T-helper 2 cell treated with Interferon-gamma antibody and Interleukin-4, amounts not matched to agents 5 μg/mL and 100 μg/mL, for 36 hours (primary cell): ENCODE data around the gene WDR87.
"Not testable (repeated sequence)": the region's sequence is repeated elsewhere in the genome, so short reads cannot be mapped to it uniquely, and the experiment has no call there.

ENCODE experiments used
- DNase-seq: peaks from one replicate; pipeline ENCODE4 v3.0.0; 2021; ENCODE audit warnings: low spot score
- H3K27ac Mint-ChIP-seq: one replicate; pipeline ENCODE4 v1.8.0; 2021; ENCODE audit warnings: mild to moderate bottlenecking, mixed read lengths
- H3K27me3 Mint-ChIP-seq: one replicate; pipeline ENCODE4 v1.8.0; 2021; ENCODE audit warnings: low read depth, mixed read lengths
- H3K36me3 Mint-ChIP-seq: one replicate; pipeline ENCODE4 v1.8.0; 2021; ENCODE audit warnings: low read depth, mixed read lengths
- H3K4me1 Mint-ChIP-seq: one replicate; pipeline ENCODE4 v1.8.0; 2021; ENCODE audit warnings: low read depth, mixed read lengths
- H3K4me3 Mint-ChIP-seq: one replicate; pipeline ENCODE4 v1.8.0; 2022; ENCODE audit warnings: mild to moderate bottlenecking, moderate library complexity, mixed read lengths
- H3K9me3 Mint-ChIP-seq: one replicate; pipeline ENCODE4 v1.8.0; 2021; ENCODE audit warnings: mixed read lengths

WDR87 gene

DNA sequence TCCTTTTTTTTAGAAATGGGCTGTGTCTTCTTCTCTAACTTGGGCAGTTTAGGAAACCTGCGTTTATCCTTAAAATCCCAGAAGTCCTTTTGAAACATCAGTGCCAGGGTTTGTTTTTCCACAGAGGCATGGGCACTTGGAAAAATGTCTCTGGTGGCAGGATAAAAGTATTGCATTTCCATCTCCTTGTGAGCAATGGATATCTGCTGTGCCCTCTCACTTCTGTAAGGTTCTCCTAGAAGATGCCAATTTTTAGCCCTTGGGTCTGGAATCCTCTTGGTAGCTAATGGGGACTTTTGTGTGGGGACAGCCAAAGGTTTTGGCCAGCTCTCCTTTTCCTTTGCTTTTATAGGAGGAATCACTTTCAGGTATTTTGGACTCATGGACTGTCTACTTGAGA, 21.0 kb downstream of the WDR87 start:
- Mint-ChIP-seq H3K9me3 (peaks cover 24% of the 10 kb centered on the region), H3K4me1 (no peaks in the 10 kb centered on the region), H3K36me3 (no peaks in the 10 kb centered on the region), H3K27ac (no peak overlapping the region), H3K4me3 (no peak overlapping the region), H3K27me3 (no peaks in the 10 kb centered on the region)
- DNase-seq: no peak

DNA sequence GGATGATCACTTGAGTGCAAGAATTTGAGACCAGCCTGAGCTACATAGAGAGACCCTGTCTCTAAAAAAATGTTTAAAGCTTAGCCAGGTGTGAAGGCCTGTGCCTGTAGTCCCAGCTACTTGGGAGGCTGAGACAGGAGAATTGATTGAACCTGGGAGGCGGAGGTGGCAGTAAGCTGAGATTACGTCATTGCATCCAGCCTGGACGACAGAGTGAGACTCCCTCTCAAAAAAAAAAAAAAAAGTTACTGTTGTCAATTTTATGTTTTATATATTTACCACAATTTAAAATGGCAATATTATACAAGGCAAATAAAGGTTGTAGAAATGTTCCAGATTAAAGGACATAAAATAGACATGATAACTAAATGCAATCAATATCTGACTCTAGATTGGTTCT, 29.2 kb downstream of the WDR87 start:
- Mint-ChIP-seq H3K36me3 (no peaks in the 10 kb centered on the region), H3K27ac (no peak overlapping the region), H3K4me3 (no peak overlapping the region), H3K4me1 (no peaks in the 10 kb centered on the region), H3K27me3 (no peaks in the 10 kb centered on the region), H3K9me3 (peaks cover 30% of the 10 kb centered on the region)
- no peak for DNase-seq

DNA sequence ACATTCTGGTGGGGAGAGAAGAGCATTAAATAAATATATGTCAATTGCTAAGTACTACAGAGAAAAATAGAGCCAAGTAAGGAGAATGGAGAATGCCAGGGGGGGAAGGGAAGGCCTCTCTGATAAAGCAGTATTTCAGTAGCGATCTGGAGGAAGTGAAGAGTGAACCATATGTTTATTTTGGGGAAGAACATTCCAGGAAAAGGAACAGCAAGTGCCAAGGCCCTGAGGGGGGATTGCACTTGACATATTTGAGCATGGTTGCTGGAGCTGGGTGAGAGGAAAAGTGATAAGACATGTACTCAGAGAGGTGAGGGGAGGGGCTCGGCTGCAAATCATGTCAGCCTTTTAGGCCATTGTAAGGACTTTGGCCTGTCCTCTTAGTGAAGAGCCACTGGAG, 30.4 kb downstream of the WDR87 start:
- peaks cover 31% of the 10 kb centered on the region for H3K9me3 Mint-ChIP-seq
- no peaks in the 10 kb centered on the region for H3K27me3 Mint-ChIP-seq
- no peak for DNase-seq
- no peak overlapping the region for H3K27ac Mint-ChIP-seq
- no peaks in the 10 kb centered on the region for H3K4me1 Mint-ChIP-seq
- no peak overlapping the region for H3K4me3 Mint-ChIP-seq
- no peaks in the 10 kb centered on the region for H3K36me3 Mint-ChIP-seq

DNA sequence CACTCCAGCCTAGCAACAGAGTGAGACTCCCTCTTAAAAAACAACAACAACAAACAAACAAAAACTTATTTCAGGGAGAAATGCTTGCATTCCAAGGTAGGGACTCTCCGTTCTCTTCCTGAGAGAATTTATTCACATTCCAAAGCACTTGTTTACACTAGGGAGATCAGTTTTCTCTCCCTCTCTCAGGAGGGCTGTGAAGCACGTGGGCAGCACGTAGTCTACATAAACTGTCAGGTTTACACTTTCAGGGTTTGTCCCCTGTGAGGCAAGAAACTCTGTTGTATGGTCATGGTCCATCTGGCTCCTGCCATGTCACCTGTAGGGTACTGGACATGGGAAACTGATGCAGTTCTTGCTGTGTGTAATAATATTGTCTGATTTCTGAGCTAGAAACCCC, 31.6 kb downstream of the WDR87 start:
- no peaks in the 10 kb centered on the region for H3K27me3 Mint-ChIP-seq
- DNase-seq: no peak
- H3K36me3 Mint-ChIP-seq: no peaks in the 10 kb centered on the region
- H3K4me1 Mint-ChIP-seq: no peaks in the 10 kb centered on the region
- H3K4me3 Mint-ChIP-seq: no peak overlapping the region
- peaks cover 39% of the 10 kb centered on the region for H3K9me3 Mint-ChIP-seq
- H3K27ac Mint-ChIP-seq: no peak overlapping the region

DNA sequence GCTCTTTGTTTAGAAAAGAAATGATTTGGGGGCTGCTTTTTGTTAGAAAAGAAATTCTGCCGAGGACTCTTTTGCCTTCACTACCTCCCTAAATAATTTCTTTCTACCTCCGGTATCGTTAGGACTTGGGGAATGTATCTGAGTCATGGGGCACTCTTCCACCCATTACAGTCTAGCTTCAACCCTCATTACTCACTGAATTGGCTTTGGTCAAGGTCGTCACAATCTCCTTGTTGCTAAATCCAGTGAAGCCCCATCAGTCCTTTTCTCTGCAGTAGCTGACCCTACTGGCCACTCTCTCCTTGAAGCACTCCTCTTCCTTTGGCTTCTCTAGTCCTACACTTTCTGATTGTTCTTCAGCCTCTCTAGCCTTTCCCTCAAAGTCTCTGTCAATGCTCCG, 34.0 kb downstream of the WDR87 start:
- peaks cover 44% of the 10 kb centered on the region for H3K9me3 Mint-ChIP-seq

DNA sequence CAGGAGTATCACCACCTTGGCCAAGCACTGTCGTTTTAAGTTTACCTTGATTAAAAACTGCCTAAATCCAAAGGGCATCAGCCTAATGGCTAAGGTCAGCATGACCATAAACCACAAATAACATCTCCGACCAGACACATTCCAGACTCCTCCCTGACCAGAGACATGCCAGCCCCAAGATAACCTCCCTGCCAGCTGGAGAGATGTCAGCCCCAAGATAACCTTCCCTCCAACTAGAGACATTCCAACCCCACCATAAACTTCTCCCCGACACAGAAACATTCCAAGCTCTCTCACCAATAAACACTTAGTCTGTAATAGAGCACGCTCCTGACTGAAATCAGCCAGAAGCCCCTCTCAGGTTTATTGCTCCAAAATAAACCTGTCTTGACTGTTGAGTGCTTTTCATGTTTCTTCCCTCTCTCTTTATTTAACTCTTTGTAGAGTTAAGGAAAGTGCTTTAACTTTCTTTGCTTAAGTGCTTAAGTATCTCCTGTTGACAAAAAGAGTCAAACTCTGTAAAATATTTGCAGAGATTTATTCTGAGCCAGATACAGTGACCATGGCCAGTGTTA, 36.5 kb downstream of the WDR87 start:
- peaks cover 40% of the 10 kb centered on the region for H3K9me3 Mint-ChIP-seq
- no peak overlapping the region for H3K4me3 Mint-ChIP-seq
- H3K4me1 Mint-ChIP-seq: no peaks in the 10 kb centered on the region
- no peak overlapping the region for H3K27ac Mint-ChIP-seq
- H3K27me3 Mint-ChIP-seq: no peaks in the 10 kb centered on the region
- H3K36me3 Mint-ChIP-seq: no peaks in the 10 kb centered on the region
- no peak for DNase-seq

More for the DNA sequence above, 34.0 kb downstream of the WDR87 start:
- no peaks in the 10 kb centered on the region for H3K4me1 Mint-ChIP-seq
- DNase-seq: no peak
- H3K27ac Mint-ChIP-seq: no peak overlapping the region
- no peaks in the 10 kb centered on the region for H3K27me3 Mint-ChIP-seq
- no peak overlapping the region for H3K4me3 Mint-ChIP-seq
- no peaks in the 10 kb centered on the region for H3K36me3 Mint-ChIP-seq

DNA sequence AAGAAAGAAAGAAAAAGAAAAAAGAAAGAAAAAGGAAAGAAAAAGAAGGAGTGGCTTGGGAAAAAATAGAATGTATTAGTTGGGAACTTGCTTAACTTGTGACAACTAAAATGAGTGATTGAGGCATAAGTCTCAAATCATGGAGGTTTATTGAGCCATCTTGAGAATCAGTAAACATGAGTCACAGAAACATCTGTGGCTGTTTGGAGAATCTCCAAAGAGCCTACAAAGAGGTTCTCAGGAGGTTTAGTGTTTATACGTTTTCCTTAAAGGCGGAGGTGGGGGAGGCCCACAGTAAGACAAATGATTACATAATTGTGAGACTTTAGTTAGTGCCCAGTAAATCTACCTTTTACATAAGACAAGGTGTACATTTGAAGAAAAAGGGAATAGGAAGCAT, 38.6 kb downstream of the WDR87 start:
- Mint-ChIP-seq H3K27ac (no peak overlapping the region), H3K9me3 (peaks cover 48% of the 10 kb centered on the region), H3K36me3 (no peaks in the 10 kb centered on the region), H3K27me3 (no peaks in the 10 kb centered on the region), H3K4me1 (no peaks in the 10 kb centered on the region), H3K4me3 (no peak overlapping the region)
- DNase-seq: no peak

DNA sequence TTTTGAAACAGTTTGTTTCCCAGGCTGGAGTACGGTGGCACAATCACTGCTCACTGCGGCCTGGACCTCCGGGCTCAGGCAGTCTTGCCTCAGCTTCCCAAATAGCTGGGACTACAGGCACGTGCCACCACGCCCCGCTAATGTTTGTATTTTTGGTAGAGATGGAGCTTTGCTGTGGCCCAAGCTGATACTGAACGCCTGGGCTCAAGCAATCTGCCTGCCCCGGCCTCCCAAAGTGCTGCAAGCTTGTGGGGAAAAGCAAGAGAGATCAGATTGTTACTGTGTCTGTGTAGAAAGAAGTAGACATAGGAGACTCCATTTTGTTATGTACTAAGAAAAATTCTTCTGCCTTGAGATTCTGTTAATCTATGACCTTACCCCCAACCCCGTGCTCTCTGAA, 40.5 kb downstream of the WDR87 start:
- H3K36me3 Mint-ChIP-seq, H3K27ac Mint-ChIP-seq, H3K27me3 Mint-ChIP-seq, H3K4me1 Mint-ChIP-seq, DNase-seq, H3K4me3 Mint-ChIP-seq: not testable (repeated sequence)
- H3K9me3 Mint-ChIP-seq: peaks cover 34% of the 10 kb centered on the region

DNA sequence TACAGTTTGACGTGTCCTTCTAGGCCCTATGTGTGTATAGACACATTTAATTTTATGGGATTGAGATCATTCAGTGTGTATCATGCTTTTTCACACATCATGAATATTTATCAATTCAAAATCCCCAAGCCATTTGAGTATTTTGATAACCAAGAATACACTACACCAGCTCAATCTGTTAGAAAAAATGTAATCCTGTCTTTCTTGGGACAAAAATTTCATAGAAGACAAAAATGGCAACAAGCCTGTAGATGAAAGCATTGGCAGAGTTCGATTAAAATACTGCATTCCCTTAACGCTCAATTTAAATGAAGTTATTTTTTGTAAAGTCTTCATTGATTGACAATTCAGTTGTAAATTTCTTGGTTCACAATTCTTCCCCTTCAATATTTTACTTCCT, 41.9 kb downstream of the WDR87 start:
- no peaks in the 10 kb centered on the region for H3K36me3 Mint-ChIP-seq
- DNase-seq: no peak
- H3K9me3 Mint-ChIP-seq: peaks cover 24% of the 10 kb centered on the region
- no peak overlapping the region for H3K4me3 Mint-ChIP-seq
- no peaks in the 10 kb centered on the region for H3K27me3 Mint-ChIP-seq
- no peak overlapping the region for H3K27ac Mint-ChIP-seq
- no peaks in the 10 kb centered on the region for H3K4me1 Mint-ChIP-seq

DNA sequence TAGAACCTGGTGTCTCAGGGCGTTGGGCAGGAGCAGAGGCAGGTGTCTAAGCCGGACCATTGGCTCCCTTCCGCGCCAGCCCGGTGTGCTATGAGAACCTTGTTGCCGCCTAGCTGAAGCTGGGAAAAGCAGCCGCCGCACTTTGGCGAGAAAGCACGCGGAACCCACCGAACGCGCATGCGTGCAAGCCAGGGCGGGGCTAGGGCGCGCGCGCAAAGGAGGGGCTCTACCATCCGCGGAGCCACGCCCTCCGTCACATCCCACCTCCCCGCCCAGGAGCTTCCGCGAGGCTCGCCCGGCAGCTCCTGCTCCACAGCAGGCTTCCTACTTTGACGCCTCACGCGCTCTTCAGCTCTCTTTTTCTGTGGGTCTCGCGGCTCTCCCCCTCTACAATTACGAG, 51.3 kb downstream of the WDR87 start:
- Mint-ChIP-seq H3K27me3 (no peaks in the 10 kb centered on the region), H3K27ac (no peak overlapping the region), H3K4me1 (no peaks in the 10 kb centered on the region), H3K36me3 (no peaks in the 10 kb centered on the region), H3K4me3 (no peak overlapping the region), H3K9me3 (peaks cover 15% of the 10 kb centered on the region)
- no peak for DNase-seq

DNA sequence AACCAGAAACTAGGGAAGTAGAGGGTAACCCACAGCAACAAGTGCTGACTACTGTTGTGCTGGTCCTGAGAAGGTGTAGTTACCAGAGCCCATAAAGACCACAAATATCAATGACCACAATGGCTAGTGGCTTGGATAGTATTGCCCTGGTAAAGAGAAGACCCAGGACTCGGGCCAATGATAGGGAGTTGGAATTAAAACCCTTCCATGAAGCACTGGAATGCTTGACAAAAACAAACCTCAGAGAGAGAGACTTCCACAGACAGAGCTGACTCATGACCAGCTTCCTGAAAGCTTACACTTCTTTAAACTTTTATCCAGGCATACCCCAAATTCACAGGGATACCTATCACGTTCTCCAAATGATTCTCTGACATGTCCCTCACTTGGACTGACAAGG, 60.5 kb downstream of the WDR87 start:
- no peak for DNase-seq
- Mint-ChIP-seq H3K4me3 (no peak overlapping the region), H3K27ac (no peak overlapping the region), H3K36me3 (peaks cover 2% of the 10 kb centered on the region), H3K9me3 (peaks cover 23% of the 10 kb centered on the region), H3K4me1 (no peaks in the 10 kb centered on the region), H3K27me3 (no peaks in the 10 kb centered on the region)
